Activated CD4-positive, alpha-beta T cell treated with anti-CD3 and anti-CD28 coated beads, Interleukin-2, amount 50 U/mL, for 4 hours (primary cell): ENCODE measurements around the gene MIEF1.
"Not testable (repeated sequence)": the region's sequence is repeated elsewhere in the genome, so short reads cannot be mapped to it uniquely, and the experiment has no call there.

ENCODE experiments used
- DNase-seq, 2 experiments: peaks; one replicate each; pipeline ENCODE4 v3.0.0-alpha.2; 2020

The MIEF1 gene

DNA sequence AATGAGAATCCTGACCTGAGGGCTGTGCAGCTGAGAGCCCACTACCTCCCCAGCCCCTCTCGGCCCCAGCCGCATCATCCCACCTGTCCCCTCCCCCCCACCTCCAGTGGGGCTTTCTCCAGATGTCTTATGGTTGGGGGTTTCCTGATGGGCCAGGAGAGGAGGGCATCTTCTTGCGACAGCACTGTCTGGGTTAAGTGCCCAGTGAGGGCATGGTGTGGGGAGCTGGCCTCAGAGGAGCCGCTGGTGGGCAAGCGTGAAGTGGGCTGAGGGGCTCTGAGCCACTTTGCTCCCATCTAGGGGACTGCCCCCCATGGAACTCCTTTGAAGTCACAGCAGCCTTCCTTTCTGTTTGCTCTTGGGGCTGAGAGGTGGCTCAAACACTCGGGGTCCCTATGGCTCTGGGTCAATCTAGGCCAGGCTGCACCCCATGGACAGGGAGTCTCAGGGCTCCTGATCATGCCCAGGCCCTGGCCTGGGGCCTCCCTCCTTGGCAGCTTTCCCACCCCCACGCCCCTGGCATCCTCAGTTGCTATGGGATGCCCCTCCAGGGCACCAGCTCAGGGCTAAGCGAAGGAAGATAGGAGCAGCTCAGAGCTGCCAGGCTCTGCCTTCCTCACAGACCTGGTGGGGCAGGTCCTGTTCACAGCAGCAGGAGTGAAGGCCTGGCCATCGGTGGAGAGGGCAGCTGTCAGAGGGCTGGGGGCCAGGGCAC is 11.0 kb upstream of the MIEF1 start:
- no peak for DNase-seq

DNA sequence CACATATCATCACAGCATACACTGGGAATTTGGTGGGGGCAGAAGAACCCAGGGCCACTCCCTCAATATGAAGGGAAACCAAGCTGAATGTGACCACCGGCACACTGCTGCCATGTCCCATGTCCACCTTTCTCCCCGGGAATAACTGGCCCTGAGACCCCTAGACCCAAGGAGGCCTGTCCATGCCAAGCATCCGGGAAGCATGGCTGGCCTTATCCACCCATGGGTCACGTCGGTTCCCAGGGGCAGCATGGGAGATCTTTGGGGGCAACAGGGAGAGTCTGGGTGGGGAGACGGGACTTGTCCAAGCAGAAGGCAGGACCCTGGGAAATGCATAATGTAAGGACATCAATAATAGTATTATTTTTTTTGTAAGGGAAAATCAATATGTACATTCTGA is 10.4 kb upstream of the MIEF1 start:
- no peak for DNase-seq

DNA sequence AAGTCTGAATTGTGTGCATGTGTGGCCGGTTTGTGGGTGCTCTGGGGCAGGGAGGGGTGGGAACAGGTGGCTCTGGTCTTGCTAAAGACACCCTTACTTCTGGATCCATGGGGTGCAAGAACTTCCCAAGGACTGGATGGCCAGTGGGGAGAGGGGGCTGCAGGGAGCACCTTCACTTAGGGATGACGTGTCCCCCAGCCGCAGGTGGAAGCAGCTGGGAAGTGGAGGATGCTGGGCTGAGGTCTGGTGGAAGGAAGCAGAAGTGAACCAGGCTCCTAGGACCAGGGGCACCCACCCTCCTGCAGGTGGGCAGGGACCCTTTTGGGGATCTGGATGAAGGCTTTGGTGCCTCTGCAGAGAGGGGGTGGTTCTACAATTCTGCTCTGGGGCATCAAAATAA is 9.9 kb upstream of the MIEF1 start:
- no peak for DNase-seq

DNA sequence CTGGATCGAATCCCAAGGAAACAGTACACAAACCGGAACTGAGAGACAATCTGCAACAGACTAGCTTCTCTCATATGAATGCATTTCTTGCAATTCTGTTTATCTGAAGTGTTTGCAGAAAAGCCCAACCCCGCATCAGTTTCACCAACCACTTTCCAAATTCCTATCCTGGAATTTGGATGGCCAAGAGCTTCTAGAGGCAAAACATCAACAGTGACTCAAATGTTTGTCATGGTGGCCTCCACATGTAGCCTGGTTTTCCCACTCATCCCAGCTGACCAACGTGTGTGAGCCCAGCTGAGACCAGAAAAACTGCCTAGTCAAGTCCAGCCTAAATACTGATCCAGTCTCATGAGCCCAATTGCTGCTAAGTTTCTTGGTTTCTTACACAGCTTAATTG is 8.3 kb upstream of the MIEF1 start:
- no peak for DNase-seq

DNA sequence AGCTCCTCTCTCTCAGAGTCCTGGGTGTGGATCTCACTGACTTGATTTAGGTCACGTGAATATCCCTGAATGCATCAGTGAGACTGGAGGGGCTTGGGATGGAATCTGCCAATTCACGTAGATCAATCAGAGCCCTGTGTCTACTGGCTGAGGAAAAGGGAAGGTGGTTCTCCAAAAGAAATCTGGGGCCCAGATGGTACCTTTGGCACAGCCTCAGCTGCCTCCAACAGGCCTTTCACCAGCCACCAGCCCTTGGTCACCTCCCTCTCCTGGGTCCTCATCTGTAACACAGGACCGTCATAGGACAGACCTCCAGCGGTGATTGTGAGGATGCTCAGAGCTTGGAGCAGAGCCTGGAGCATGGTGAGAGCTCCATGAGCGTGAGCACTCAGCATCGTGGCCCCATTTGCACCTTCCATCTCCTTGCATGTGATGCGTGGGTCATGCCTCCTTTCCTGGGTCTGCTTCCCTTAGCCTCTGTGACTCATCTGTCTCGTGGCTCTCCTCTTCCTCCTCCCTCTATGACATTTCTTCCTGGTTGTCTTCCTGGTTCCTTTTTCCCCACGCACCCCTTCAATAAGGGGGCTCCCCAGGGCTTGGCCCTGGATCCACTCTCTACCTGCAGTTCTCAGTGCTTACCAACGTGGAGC is 7.5 kb upstream of the MIEF1 start:
- no peak for DNase-seq

DNA sequence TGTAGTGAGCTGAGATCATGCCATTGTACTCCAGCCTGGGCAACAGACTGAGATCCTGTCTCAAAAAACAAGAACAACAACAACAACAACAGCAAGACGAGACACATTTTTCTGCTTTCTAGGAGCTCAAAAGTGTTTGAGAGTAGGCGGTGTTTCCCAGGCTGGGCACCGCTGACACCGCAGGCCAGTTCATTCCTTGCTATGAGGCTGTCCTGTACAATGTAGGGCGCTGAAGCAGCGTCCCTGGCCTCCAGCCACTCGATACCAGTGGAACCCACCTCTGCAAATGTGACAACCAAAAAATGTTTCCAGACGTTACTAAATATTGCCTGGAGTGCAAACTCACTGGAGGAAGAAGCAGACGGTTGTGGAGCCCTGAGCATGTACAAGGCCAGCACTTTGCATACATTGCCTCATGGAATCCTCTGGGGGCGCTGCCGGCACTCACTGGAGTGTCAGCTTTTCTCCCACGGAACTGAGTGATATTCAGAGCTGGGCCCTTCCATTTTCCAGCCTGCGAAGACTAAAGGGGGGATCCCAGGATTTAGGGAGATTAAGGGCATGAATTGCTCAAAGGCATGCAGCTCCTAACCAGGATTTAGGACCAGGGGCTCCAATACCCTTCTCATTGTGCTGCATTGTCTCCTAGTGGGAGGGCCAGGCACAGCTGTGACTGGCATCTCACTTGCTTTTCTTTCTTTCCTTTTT is 5.8 kb upstream of the MIEF1 start:
- peak; percentile 55 to 60 for DNase-seq

DNA sequence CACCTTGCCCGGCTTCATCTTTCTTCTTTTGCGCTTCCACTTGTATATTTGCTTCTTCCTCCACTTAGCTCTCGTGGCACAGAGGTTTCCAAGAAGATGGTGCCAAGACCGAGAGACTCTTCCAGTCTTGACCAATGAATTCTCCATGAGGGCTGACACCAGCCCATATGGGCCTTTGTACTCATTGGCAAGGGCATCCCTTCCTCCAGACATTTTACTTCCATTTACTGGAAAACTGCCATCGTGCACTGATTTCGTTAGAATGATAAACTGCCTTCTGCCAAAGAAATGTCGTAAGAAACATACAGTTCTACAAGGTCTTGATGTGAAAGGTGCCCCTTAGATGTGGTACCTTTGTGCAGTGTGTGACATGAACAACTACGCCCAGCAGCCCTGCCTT is 4.7 kb upstream of the MIEF1 start:
- no peak for DNase-seq

DNA sequence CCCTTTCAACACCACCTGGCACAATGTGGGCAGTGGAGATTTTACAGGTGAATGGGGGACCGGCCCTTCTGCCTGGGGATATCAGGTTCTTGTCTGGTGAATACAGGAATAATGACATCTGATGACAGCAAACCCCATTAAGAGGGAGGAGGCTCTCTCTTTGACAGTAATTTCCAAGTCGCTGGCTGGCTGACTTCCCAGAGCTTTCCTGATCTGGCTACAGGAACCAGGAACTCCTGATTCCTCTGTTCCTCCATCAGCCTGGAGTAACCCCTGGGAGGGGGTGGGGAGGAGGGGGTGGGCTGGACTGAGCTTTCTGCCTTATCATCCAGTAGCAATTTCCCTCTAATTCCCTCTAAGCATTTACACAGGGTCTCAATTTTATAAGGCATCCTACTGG is 3.7 kb upstream of the MIEF1 start:
- no peak for DNase-seq

DNA sequence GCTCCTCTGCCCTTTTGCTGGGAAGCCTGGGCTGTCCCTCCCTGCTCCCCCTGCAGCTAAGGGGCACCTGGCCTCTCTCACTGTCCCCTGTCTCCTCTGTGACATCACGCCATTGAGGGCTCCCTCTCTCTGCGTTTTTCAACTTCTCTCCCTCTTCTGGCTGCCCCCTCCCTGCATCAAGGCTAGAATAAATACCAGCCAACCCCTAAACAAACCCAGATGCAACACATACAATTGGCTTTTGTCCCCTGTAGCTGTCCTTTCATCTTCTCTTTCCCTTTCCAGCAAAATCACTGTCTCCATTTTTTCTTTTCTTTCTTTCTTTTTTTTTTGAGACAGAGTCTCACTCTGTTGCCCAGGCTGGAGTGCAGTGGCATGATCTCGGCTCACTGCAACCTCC is 3.3 kb upstream of the MIEF1 start:
- DNase-seq = no peak

DNA sequence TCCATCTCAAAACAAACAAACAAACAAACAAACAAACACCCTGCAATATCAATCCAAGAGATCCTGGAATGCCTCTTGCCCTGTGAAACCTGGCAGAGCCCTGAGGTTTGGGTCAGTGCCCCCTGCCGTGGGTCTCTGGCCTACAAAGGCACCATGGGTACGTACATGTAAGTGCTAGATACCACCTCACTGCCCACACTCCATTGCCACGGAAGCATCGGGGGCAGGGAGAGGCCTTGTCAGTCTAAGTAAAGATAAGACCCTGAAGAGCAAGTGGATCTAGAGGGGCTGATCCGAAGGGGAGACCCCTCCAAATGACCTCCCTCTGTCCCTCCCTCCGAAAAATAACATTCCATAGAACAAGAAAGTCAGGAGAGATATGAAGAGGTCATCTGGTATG is 2.0 kb upstream of the MIEF1 start:
- DNase-seq = no peak

DNA sequence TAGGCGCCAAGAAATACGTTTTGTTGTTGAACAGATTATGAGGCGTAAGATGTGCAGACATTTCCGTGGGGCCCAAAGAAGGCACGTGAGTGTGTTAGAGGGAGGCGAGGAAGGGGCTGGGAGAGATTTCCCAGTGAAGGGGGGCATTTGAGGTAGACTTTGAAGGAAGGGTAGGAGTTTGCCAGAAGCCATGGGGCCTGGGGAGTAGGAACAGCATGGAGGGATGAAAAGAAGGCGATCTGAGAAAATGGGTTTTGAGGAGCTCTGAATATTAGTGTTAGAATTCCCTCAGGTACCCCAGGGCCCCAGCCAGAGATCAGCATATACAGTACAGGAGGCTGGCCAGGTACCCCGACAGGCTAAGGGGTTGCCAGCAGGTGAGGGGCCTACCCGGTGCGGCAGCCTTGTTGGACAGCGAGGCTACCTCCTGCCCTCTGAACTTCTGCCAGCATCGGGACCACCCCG is 414 bp upstream of the MIEF1 start:
- no peak for DNase-seq

DNA sequence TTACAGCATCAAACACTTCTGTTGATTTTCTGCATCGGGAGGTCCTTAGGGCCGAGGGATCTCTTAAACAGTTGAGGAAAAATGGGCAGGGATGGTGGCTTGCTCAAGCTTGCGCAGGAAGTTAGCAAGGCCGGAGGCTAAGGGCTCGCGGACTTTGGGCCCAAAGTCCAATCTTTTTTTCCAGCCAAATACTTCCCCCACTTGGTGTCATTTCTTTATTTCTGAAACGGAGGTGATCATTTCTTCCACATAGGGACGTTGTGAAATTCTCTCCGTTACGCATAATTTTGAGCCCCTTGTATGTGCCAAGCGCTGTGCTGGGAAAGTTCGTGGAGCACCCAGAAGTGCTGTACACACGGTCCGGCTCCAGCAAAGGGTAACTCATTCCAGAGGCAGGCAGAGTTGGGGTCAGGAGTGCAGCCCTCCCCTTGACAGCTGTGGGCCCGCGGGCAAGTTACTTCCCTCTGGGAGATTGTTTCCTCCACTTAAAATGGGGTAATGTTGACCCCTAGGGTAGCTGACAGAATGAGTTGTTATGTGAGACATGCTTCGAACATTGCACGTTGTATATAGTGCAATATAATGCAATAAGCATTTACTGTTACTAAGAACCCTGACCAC is 809 bp downstream of the MIEF1 start:
- DNase-seq = no peak

DNA sequence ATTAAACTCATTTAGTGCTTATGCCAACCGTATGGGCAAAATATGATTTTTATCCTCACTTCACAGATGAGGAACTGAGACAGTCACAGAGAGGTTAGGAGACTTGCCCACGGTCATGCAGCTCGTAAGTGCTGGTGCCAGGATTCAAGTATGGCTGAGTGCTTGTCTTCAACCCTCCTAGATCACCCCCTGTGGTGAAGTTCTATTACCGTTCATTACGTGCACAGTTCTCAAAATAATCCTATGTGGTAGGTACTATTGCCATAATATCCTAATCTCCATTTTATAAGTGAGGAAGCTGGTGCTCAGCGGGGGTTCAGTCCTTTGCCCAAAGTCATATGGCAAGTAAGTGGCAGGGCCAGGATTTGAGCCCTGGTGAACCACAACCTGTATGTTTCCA is 1.5 kb downstream of the MIEF1 start:
- DNase-seq = no peak

DNA sequence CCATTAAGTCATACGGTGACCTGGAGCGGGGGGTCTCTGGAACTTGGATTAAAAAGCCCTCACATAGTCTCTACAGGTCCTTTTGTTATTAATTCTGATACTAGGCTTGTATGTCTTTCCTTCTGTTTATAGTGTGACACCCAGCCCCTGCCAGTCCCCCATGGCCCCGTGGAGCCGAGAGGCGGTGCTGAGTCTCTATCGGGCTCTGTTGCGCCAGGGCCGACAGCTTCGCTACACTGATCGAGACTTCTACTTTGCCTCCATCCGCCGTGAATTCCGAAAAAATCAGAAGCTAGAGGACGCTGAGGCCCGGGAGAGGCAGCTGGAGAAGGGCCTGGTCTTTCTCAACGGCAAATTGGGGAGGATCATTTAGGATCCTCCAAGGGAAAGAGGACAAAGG is 2.0 kb downstream of the MIEF1 start:
- DNase-seq = no peak

DNA sequence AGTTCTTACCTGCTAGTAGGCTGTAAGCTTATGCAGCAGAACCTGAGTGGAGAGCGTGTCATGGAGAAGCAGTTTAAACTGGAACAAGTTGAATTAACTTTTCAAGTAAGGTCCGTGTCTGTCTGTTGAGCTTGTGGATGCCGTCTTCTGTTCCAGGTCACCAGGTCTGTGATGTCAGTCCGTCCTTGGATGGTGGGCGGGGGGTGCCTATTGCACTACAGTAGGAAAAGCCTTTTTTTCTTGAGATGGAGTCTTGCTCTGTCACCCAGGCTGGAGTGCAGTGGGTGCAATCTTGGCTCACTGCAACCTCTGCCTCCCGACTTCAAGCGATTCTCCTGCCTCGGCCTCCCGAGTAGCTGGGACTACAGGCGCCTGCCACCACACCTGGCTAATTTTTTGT is 4.9 kb downstream of the MIEF1 start:
- DNase-seq = not testable (repeated sequence)

DNA sequence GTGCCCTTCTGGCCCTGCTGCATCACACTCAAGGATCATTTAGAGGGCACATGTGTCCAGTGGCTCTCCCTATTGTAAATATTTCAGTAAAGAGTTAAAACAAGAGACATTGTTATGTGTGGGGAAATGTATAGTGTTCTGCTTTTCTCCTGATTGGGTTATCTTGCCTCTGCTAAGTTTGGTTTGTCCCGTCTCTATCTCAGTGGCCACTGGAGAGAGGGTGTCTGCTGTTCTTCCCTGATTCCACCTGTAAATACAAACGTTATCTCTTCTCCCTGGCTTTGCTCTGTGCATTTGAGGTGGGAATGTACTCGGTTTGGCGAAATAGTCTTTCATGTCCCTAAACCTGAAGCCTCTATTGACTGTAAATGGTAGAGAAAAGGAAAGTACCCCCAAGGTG is 6.3 kb downstream of the MIEF1 start:
- no peak for DNase-seq

DNA sequence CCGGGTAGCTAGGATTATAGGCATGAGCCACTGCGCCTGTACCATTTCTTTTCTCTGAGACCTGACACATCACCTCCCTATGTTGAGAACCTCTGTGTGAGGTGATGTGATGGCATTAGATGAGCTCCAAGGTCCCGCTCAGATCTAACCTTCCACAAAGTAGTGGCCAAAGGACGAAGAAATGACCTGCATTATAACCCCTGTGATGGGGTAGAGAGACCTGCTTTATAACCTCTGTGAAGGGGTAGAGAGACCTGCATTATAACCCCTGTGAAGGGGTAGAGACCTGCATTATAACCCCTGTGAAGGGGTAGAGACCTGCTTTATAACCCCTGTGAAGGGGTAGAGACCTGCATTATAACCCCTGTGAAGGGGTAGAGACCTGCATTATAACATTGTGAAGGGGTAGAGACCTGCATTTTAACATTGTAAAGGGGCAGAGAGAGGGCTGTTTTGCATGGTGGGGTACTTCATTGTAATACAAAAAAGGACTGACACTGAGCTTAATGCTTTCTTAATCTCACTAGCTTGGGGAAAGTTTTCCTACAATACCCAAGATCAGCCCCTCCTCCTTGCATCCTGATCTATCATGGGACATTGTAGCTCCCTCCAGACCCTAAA is 8.5 kb downstream of the MIEF1 start:
- DNase-seq = no peak

DNA sequence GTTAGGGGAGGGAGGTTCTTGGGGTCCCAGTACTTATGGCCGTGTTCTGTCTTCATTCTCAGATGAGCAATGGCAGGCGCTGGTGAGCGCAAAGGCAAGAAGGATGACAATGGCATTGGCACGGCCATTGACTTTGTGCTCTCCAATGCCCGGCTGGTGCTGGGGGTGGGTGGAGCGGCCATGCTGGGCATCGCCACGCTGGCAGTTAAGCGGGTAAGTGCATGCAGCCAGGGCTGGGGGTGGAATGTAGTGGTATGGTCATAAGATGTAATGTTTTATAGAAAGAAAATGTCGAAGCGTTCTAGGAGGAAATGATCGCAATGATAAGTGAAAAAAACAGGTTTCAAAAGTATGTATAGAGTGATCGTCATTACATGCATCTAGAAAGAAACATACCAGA is 9.1 kb downstream of the MIEF1 start:
- no peak for DNase-seq

DNA sequence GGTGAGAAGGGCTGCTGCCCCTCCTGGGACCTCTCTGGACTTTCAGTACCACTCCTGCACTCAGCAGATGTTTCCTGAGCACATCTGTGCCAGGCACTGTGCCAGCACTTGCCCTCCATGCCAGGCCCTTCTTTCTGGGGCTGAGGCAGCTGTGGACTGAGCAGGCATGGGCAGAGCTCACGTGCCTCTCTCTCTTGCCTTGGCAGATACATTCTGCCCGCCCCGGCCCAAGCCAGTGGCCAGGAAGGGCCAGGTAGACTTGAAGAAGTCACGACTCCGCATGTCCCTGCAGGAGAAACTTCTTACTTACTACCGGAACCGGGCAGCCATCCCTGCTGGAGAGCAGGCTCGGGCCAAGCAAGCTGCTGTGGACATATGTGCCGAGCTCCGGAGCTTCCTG is 9.9 kb downstream of the MIEF1 start:
- no peak for DNase-seq

DNA sequence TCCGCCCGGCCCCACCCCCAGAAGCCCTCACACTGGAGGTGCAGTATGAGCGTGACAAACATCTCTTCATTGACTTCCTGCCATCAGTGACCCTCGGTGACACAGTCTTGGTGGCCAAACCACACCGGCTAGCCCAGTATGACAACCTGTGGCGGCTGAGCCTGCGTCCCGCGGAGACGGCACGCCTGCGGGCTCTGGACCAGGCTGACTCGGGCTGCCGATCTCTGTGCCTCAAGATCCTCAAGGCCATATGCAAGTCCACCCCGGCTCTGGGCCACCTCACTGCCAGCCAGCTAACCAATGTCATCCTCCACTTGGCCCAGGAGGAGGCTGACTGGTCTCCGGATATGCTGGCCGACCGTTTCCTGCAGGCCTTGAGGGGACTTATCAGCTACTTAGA is 11.7 kb downstream of the MIEF1 start:
- DNase-seq = no peak

DNA sequence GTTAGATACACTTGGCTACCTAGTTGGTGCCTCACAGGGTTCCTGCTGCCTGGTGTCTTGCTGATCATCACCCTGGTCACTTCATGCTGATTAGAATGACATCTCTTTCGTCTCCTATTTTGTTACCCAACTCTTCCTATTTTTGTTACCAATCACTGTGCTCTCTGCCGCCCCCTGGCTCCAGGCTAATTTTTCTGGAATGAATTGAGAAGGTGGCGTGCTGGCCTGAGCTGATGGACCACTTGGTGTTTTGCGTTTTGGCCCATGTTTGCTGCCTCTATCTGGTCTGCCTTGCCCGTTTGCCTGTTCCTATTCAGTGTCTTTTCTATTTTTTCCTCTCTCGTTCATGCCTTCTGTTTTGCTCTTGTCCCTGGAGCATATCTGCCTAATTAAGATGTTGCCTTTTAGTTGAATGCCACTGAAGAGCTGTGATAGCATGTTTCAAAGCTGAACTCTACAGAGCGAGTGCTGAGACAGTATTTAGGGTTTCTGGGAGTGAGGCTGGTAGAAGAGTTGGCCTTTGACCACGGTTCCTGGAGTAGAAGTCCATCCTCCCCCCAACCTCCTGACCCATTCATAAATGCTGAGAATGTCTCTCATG is 12.4 kb downstream of the MIEF1 start:
- DNase-seq = peak; percentile 46 to 61

DNA sequence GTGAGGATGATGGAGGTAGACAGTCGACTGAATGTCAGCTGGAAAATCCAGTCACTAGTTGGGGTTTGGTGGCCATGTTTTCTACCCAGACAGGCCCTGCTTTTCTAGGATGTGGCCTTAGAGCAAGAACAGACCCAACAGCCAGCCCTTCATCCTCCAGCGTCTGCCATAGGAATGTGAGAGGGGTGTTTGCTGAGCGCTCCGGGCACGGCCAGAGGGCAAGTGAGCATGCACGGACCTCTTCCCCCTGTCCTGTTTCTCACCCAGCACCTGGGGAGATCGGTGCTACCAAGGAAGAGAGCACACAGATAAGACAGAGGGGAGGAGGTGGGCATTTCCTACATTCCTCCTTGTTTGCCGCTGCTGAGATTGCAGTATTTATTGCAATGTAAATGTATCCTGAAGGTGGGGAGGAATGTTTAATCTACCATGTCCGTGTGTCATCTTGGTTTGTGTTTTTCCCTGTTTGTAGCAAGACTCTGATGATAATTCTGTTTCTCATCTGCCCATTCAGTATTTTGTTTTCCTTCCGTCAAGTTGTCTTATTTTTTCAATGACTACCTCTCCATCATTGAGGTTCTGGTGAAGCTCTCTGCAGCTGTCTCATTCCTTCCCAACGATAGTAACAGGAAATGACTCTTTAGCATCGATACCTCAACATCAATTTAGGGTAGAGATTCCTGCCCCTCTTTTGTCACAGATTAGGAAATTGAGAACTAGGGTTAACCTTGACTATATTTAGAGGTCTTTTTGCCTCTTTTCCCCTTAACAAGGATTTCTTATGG is 13.4 kb downstream of the MIEF1 start:
- DNase-seq = no peak
